ENCODE data around the gene ITGA6. TPM values are rescaled to one million over a fixed set of nuclear protein-coding genes. Genes with fewer than 3 reads are reported as not detected.
"Not testable (repeated sequence)": the region's sequence is repeated elsewhere in the genome, so short reads cannot be mapped to it uniquely, and the experiment has no call there.

ITGA6 gene
- total and polyA plus RNA-seq, 7 donors, result 8.4 to 66.5 (median 14.0) TPM

GRCh38 chr2:172540421-172540820 lies 113.0 kb downstream of the ITGA6 start:
- TF ChIP-seq CTCF (IDR thresholded peaks at IDR 0.05), result no peak
- TF ChIP-seq EP300 (IDR thresholded peaks at IDR 0.05), result no peak
- TF ChIP-seq POLR2A (IDR thresholded peaks at IDR 0.05), result no peak
- no peak for TF ChIP-seq POLR2AphosphoS5 (IDR thresholded peaks at IDR 0.05)
- H3K27ac ChIP-seq, result no peak overlapping the region
- H3K4me1 ChIP-seq, result no peaks in the 10 kb centered on the region
- no peak overlapping the region for H3K4me3 ChIP-seq
- H3K36me3 ChIP-seq, result no peaks in the 10 kb centered on the region
- intact Hi-C loops (cut with DNase I), result no loop called here
- H3K27me3 ChIP-seq, result no peaks in the 10 kb centered on the region
- H3K9me3 ChIP-seq, result peaks cover 0 to 4% (median 0%) of the 10 kb centered on the region in 4 donors
- no peak for DNase-seq

GRCh38 chr2:172545408-172546075 lies 118.2 kb downstream of the ITGA6 start:
- Histone ChIP-seq H3K4me3 (no peak overlapping the region), H3K27ac (no peak overlapping the region), H3K36me3 (no peaks in the 10 kb centered on the region), H3K9me3 (no peaks in the 10 kb centered on the region), H3K27me3 (no peaks in the 10 kb centered on the region), H3K4me1 (no peaks in the 10 kb centered on the region)
- DNase-seq, result no peak
- intact Hi-C loops (cut with DNase I), result no loop called here
- TF ChIP-seq POLR2AphosphoS5 (IDR thresholded peaks at IDR 0.05) (no peak), CTCF (IDR thresholded peaks at IDR 0.05) (no peak), EP300 (IDR thresholded peaks at IDR 0.05) (no peak), POLR2A (IDR thresholded peaks at IDR 0.05) (no peak)
- 31 to 86% methylated on average over 2 of the region's 2 CpGs for WGBS, 2 donors

GRCh38 chr2:172549131-172549530 lies 121.7 kb downstream of the ITGA6 start:
- Histone ChIP-seq H3K27ac (no peak overlapping the region), H3K9me3 (no peaks in the 10 kb centered on the region), H3K4me1 (no peaks in the 10 kb centered on the region), H3K36me3 (no peaks in the 10 kb centered on the region), H3K27me3 (no peaks in the 10 kb centered on the region), H3K4me3 (no peak overlapping the region)
- intact Hi-C loops (cut with DNase I), result no loop called here
- WGBS, 2 donors, result 99% methylated on average over 1 of the region's 1 CpG
- DNase-seq, result no peak
- no peak for TF ChIP-seq POLR2A (IDR thresholded peaks at IDR 0.05)
- no peak for TF ChIP-seq EP300 (IDR thresholded peaks at IDR 0.05)
- no peak for TF ChIP-seq CTCF (IDR thresholded peaks at IDR 0.05)
- TF ChIP-seq POLR2AphosphoS5 (IDR thresholded peaks at IDR 0.05), result no peak

GRCh38 chr2:172549802-172550201 lies 122.4 kb downstream of the ITGA6 start:
- not testable (repeated sequence) for H3K4me3 ChIP-seq, DNase-seq, H3K9me3 ChIP-seq, H3K27me3 ChIP-seq, H3K4me1 ChIP-seq, H3K36me3 ChIP-seq, H3K27ac ChIP-seq
- intact Hi-C loops (cut with DNase I), result loop anchor here (10.0 kb wide), 1 partner anchor 505 kb away; no protein-coding TSS in a partner anchor
- WGBS, 2 donors, result 7 to 20% methylated on average over 1 of the region's 1 CpG

- Histone ChIP-seq H3K27ac (no peak overlapping the region), H3K4me1 (peaks cover 0 to 5% (median 0%) of the 10 kb centered on the region in 4 donors), H3K36me3 (no peaks in the 10 kb centered on the region), H3K9me3 (no peaks in the 10 kb centered on the region), H3K4me3 (no peak overlapping the region), H3K27me3 (no peaks in the 10 kb centered on the region)
- TF ChIP-seq POLR2A (IDR thresholded peaks at IDR 0.05) (no peak), CTCF (IDR thresholded peaks at IDR 0.05) (no peak), POLR2AphosphoS5 (IDR thresholded peaks at IDR 0.05) (no peak), EP300 (IDR thresholded peaks at IDR 0.05) (no peak)
- intact Hi-C loops (cut with DNase I), result loop anchor here (10.0 kb wide), 1 partner anchor 504 kb away; no protein-coding TSS in a partner anchor
- DNase-seq, result no peak
Observed at GRCh38 chr2:172550419-172550818, 123.0 kb downstream of the ITGA6 start.
